HCT116 (cell line): ENCODE measurements around the gene SLC34A1. TPM values are rescaled to one million over a fixed set of nuclear protein-coding genes. Genes with fewer than 3 reads are reported as not detected.
A peak's percentile ranks its signal among the peaks of the same experiment; 100 is the strongest.

Source experiments
- ATAC-seq: fragments of 200-7000 bp; cut with Tn5 transposase; 2 replicates; pipeline ENCODE4 v1.9.1; 2020; ENCODE audit warnings: mild to moderate bottlenecking, moderate library complexity
- BruUV-seq: library from RNA; stranded (reverse); fragments of 400-500 nt; replicated peaks from 2 replicates; lab custom pipeline; 2021; lab: Mats Ljungman, UMichigan
- CTCF ChIA-PET: fragments of 300-600 bp; sonication (Branson Sonifier 250); formaldehyde crosslinking; loops from one replicate; lab custom pipeline; 2021; ENCODE audit warnings: antibody characterized with exemption; lab: Charles Lee
- POLR2A ChIA-PET: fragments of 300-600, 350-600 bp; sonication (Branson Sonifier 250); formaldehyde crosslinking; loops from one replicate; lab custom pipeline; 2021; ENCODE audit warnings: antibody characterized with exemption; lab: Charles Lee
- RAD21 ChIA-PET, 2 experiments: fragments of 300-600 bp; sonication (Branson Sonifier 250); formaldehyde crosslinking; loops; one replicate each; lab custom pipeline; 2023; ENCODE audit warnings: low total read pairs in 2 of 2; ENCODE audit not compliant: uncharacterized antibody in 2 of 2, unreplicated experiment in 2 of 2, low non-redundant PET in 1 of 2; lab: Charles Lee
- DNase-seq: peaks from one replicate; pipeline ENCODE4 v3.0.0-alpha.2; 2010; ENCODE audit warnings: low read depth, low spot score
- H2AFZ ChIP-seq: fragments of 200-600 bp; shearing (Covaris generic), sonication (generic); 2 replicates; pipeline ENCODE4 v1.6.1; 2017; ENCODE audit warnings: low read depth, mixed run types, mixed read lengths, antibody characterized with exemption, low read length; ENCODE audit not compliant: poor library complexity, severe bottlenecking
- H3K27ac ChIP-seq: 2 replicates; pipeline ENCODE4 v1.5.1; 2012; ENCODE audit warnings: low read depth, low read length
- H3K27me3 ChIP-seq: fragments of 200-600 bp; sonication (generic); 2 replicates; pipeline ENCODE4 v1.6.1; 2016; ENCODE audit warnings: mixed run types, low read length, mixed read lengths; ENCODE audit not compliant: insufficient read depth
- H3K36me3 ChIP-seq, 2 experiments: fragments of 200-500 bp in 1 of 2; fragments of 200-600 bp in 1 of 2; sonication (Bioruptor generic) in 1 of 2; sonication (generic) in 1 of 2; 2 replicates each; pipeline versions ENCODE4 v1.5.1 to v1.6.1; 2014 to 2016; ENCODE audit warnings: low read length in 2 of 2, inconsistent platforms in 1 of 2, mixed read lengths in 1 of 2, mixed run types in 1 of 2; ENCODE audit not compliant: insufficient read depth in 2 of 2, control insufficient read depth in 1 of 2
- H3K4me1 ChIP-seq, 2 experiments: fragments of 200-600 bp in 1 of 2; sonication (generic) in 1 of 2; 2 replicates each; pipeline versions ENCODE4 v1.5.1 to v1.6.1; 2012 to 2017; ENCODE audit warnings: low read length in 2 of 2, inconsistent platforms in 1 of 2, mild to moderate bottlenecking in 1 of 2, mixed read lengths in 1 of 2, mixed run types in 1 of 2, moderate library complexity in 1 of 2; ENCODE audit not compliant: insufficient read depth in 2 of 2, control insufficient read depth in 1 of 2
- H3K4me2 ChIP-seq: fragments of 200-600 bp; sonication (generic); 2 replicates; pipeline ENCODE4 v1.6.1; 2017; ENCODE audit warnings: mixed run types, low read length, mixed read lengths
- H3K4me3 ChIP-seq, 2 experiments: fragments of 200-600 bp in 1 of 2; sonication (generic) in 1 of 2; replicated peaks in 1 of 2; 2 replicates each; pipeline ENCODE4 v1.5.1; 2011 to 2016; ENCODE audit warnings: low read length in 2 of 2, control low read depth in 1 of 2, low read depth in 1 of 2, mild to moderate bottlenecking in 1 of 2, mixed read lengths in 1 of 2, mixed run types in 1 of 2
- H3K79me2 ChIP-seq: fragments of 200-600 bp; sonication (generic); 2 replicates; pipeline ENCODE4 v1.6.1; 2017; ENCODE audit warnings: mild to moderate bottlenecking, mixed run types, low read length, moderate library complexity, mixed read lengths; ENCODE audit not compliant: insufficient read depth
- H3K9ac ChIP-seq: fragments of 200-600 bp; sonication (generic); 2 replicates; pipeline ENCODE4 v1.6.1; 2016; ENCODE audit warnings: low read length, mixed read lengths
- H3K9me2 ChIP-seq: fragments of 200-600 bp; sonication (generic), shearing (Covaris generic); 2 replicates; pipeline ENCODE4 v1.6.1; 2017; ENCODE audit warnings: mixed run types, mild to moderate bottlenecking, moderate library complexity; ENCODE audit not compliant: insufficient read depth
- H3K9me3 ChIP-seq, 2 experiments: fragments of 200-500 bp in 1 of 2; fragments of 200-600 bp in 1 of 2; sonication (Bioruptor generic) in 1 of 2; sonication (generic) in 1 of 2; 2 replicates each; pipeline ENCODE4 v1.6.1; 2014 to 2017; ENCODE audit warnings: low read length in 2 of 2, mixed read lengths in 2 of 2, inconsistent platforms in 1 of 2, low read depth in 1 of 2, mild to moderate bottlenecking in 1 of 2, mixed run types in 1 of 2, moderate library complexity in 1 of 2; ENCODE audit not compliant: control insufficient read depth in 1 of 2, insufficient read depth in 1 of 2
- H4K20me1 ChIP-seq: fragments of 200-600 bp; sonication (generic), shearing (Covaris generic); 2 replicates; pipeline ENCODE4 v1.6.1; 2017; ENCODE audit warnings: mixed run types, mild to moderate bottlenecking, moderate library complexity; ENCODE audit not compliant: insufficient read depth
- CBX3 ChIP-seq: IDR thresholded peaks from 2 replicates; pipeline ENCODE4 v1.6.1; 2012; ENCODE audit warnings: low read depth
- EGR1 ChIP-seq: IDR thresholded peaks from 2 replicates; pipeline ENCODE4 v1.6.1; 2012; ENCODE audit warnings: low read depth
- FOSL1 ChIP-seq: IDR thresholded peaks from 2 replicates; pipeline ENCODE4 v1.6.1; 2012; ENCODE audit warnings: low read depth
- POLR2A ChIP-seq: IDR thresholded peaks from 2 replicates; pipeline ENCODE4 v1.7.0; 2011; ENCODE audit warnings: borderline replicate concordance; ENCODE audit not compliant: insufficient read depth, insufficient read length; ENCODE audit errors: extremely low read depth
- POLR2AphosphoS5 ChIP-seq: IDR thresholded peaks from 2 replicates; pipeline ENCODE4 v1.6.1; 2011; ENCODE audit warnings: mild to moderate bottlenecking, low read depth, low read length, moderate library complexity
- RAD21 ChIP-seq: IDR thresholded peaks from 2 replicates; pipeline ENCODE4 v1.6.1; 2012; ENCODE audit warnings: low read depth, mild to moderate bottlenecking
- SP1 ChIP-seq: IDR thresholded peaks from 2 replicates; pipeline ENCODE4 v1.6.1; 2012; ENCODE audit warnings: low read depth
- TCF7L2 ChIP-seq: IDR thresholded peaks from 2 replicates; pipeline ENCODE4 v1.7.0; 2011; ENCODE audit warnings: borderline replicate concordance, inconsistent platforms; ENCODE audit not compliant: insufficient read depth, insufficient read length; ENCODE audit errors: extremely low read depth
- ZFX ChIP-seq: fragments of 450-650 bp; IDR thresholded peaks from 2 replicates; pipeline ENCODE4 v1.6.1; 2017
- ZNF274 ChIP-seq: fragments of 200-500 bp; sonication (Bioruptor generic); IDR thresholded peaks from 2 replicates; pipeline ENCODE4 v1.6.1; 2014; ENCODE audit warnings: mild to moderate bottlenecking, low read depth, low read length, inconsistent platforms
- intact Hi-C: fragments of 100-400 bp; cut with micrococcal nuclease; formaldehyde crosslinking; loops from 2 replicates; pipeline ENCODE4 v1.10.0; 2022
- total RNA-seq: library from RNA; stranded (reverse); gene quantifications from one replicate; pipeline ENCODE4 v1.2.1, GENCODE V29; 2021; ENCODE audit not compliant: unreplicated experiment
- TF ChIP-seq, protein P1 (sequence below): IDR thresholded peaks from 2 replicates; pipeline ENCODE4 v1.6.1; 2012
- TF ChIP-seq, protein P2 (sequence below): IDR thresholded peaks from 2 replicates; pipeline ENCODE4 v1.6.1; 2012
- TF ChIP-seq, protein P3 (sequence below), 3 experiments: fragments of 200-600 bp in 1 of 3; sonication (generic) in 1 of 3; IDR thresholded peaks in 2 of 3; conservative IDR thresholded peaks in 1 of 3; 2 replicates each; pipeline ENCODE4 v1.5.1; 2012 to 2017; ENCODE audit warnings: low read depth in 2 of 3, low read length in 2 of 3, antibody characterized with exemption in 1 of 3, borderline replicate concordance in 1 of 3, control low read depth in 1 of 3, mild to moderate bottlenecking in 1 of 3, mixed read lengths in 1 of 3, mixed run types in 1 of 3, moderate library complexity in 1 of 3; ENCODE audit not compliant: insufficient read depth in 1 of 3

Gene SLC34A1
- total RNA-seq, 1 experiment from 2014 or later: not detected

DNA sequence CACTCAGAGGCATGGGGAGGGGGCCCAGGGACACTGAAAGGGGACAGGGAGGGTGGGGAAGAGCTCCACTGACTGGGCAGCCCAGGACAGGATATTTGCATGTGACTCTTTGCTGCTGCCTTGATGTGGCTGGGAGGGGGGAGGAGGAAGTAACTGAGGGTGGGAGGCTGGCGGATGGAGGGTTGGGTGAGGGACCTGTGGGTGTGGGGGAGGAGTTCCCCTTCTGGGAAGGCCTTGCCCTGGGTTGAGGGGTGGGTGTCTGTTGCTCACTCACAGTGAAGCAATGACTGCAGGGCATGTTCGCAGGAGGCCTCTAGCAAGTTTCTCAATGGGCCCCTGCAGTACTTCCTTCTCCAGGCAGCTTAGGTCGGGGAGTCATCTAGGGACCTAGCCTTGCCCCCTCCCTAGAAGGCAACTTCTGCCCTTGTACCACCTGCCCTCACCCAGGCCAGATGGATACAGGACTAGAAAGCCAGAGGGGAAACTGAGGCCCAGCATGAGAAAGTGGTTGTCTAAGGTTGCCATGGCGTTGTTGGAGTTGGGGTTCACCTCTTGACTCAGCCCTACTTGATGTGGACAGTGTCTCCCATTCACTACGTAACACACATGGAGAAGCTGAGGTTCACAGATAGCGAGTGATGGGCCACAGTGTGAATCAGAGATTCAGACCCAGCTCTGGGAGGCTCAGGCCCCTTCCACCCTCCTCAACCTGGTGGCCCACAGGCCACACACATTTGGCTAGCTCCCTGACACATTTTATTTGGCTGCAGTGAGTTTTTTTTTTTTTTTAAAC, 45.2 kb downstream of the SLC34A1 start:
- CTCF ChIA-PET: no interaction called here
- H3K27ac ChIP-seq: peak overlapping the region; percentile 25; the same call in 1 of the 2 replicates
- BruUV-seq: no TSS peak
- H3K9ac ChIP-seq: no peak overlapping the region
- POLR2A ChIA-PET: no interaction called here
- RAD21 ChIA-PET: interaction anchor here in 1 of 2 experiments (0.7 to 0.8 kb wide), 2 partner anchors 34 to 40 kb away, joined by 3 read pairs; no protein-coding TSS in a partner anchor
- no peaks in the 10 kb centered on the region for H3K9me2 ChIP-seq
- no peak overlapping the region for H3K4me2 ChIP-seq
- H3K79me2 ChIP-seq: peaks cover 39% of the 10 kb centered on the region
- peaks cover 15 to 28% of the 10 kb centered on the region in 2 experiments for H3K4me1 ChIP-seq
- no peaks in the 10 kb centered on the region for H3K27me3 ChIP-seq
- intact Hi-C loops: no loop called here
- TF ChIP-seq FOSL1: no peak
- TF ChIP-seq, protein P1, sequence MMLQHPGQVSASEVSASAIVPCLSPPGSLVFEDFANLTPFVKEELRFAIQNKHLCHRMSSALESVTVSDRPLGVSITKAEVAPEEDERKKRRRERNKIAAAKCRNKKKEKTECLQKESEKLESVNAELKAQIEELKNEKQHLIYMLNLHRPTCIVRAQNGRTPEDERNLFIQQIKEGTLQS: no peak
- TF ChIP-seq EGR1: no peak
- TF ChIP-seq, protein P2, sequence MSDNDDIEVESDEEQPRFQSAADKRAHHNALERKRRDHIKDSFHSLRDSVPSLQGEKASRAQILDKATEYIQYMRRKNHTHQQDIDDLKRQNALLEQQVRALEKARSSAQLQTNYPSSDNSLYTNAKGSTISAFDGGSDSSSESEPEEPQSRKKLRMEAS: no peak
- TF ChIP-seq POLR2A: no peak
- no peak for TF ChIP-seq RAD21
- no peak for TF ChIP-seq ZFX
- TF ChIP-seq ZNF274: no peak
- TF ChIP-seq, protein P3, sequence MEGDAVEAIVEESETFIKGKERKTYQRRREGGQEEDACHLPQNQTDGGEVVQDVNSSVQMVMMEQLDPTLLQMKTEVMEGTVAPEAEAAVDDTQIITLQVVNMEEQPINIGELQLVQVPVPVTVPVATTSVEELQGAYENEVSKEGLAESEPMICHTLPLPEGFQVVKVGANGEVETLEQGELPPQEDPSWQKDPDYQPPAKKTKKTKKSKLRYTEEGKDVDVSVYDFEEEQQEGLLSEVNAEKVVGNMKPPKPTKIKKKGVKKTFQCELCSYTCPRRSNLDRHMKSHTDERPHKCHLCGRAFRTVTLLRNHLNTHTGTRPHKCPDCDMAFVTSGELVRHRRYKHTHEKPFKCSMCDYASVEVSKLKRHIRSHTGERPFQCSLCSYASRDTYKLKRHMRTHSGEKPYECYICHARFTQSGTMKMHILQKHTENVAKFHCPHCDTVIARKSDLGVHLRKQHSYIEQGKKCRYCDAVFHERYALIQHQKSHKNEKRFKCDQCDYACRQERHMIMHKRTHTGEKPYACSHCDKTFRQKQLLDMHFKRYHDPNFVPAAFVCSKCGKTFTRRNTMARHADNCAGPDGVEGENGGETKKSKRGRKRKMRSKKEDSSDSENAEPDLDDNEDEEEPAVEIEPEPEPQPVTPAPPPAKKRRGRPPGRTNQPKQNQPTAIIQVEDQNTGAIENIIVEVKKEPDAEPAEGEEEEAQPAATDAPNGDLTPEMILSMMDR (IDR thresholded peaks at IDR 0.05 in 2 of 3, conservative IDR thresholded peaks at IDR 0.05 in 1 of 3; ENCODE audit: borderline replicate concordance in 1 of 3, insufficient read depth in 1 of 3, low read depth in 2 of 3, low read length in 2 of 3): no peak
- TF ChIP-seq SP1: no peak
- no peak for TF ChIP-seq POLR2AphosphoS5
- TF ChIP-seq TCF7L2: no peak
- TF ChIP-seq CBX3: no peak
- no peaks in the 10 kb centered on the region for H3K9me3 ChIP-seq
- DNase-seq (no peak), ATAC-seq (no peak)
- no peaks in the 10 kb centered on the region for H4K20me1 ChIP-seq
- H3K4me3 ChIP-seq: no peak overlapping the region
- H3K36me3 ChIP-seq: peaks cover 12 to 29% of the 10 kb centered on the region in 2 experiments; a peak in 3 of 4 replicates
- H2AFZ ChIP-seq: no peak overlapping the region
